ENCODE data around the gene MACROD2. TPM values are rescaled to one million over a fixed set of nuclear protein-coding genes. Genes with fewer than 3 reads are reported as not detected.

The MACROD2 gene
- total RNA-seq, 1 donor from 2014 or later: 2.4 TPM

- no peak overlapping the region for H3K4me2 ChIP-seq (ENCODE audit: low read length)
- no peak overlapping the region for H2AFZ ChIP-seq (ENCODE audit: low read depth, low read length)
- Mint-ChIP-seq H3K27me3 (ENCODE audit: low read depth, unreplicated experiment) (no peaks in the 10 kb centered on the region), H3K4me3 (ENCODE audit: unreplicated experiment) (no peak overlapping the region), H3K9me3 (ENCODE audit: unreplicated experiment) (peaks cover 5% of the 10 kb centered on the region), H3K4me1 (ENCODE audit: low read depth, unreplicated experiment) (no peaks in the 10 kb centered on the region), H3K27ac (ENCODE audit: unreplicated experiment) (no peak overlapping the region), H3K36me3 (ENCODE audit: low read depth, unreplicated experiment) (no peaks in the 10 kb centered on the region)
- no peaks in the 10 kb centered on the region for H3K79me2 ChIP-seq (ENCODE audit: insufficient read depth, low read length)
- no peak overlapping the region for H3K27ac ChIP-seq (ENCODE audit: low read depth, low read length)
- FAIRE-seq (no peak), DNase-seq (ENCODE audit: low read depth) (no peak)
- H3K4me1 ChIP-seq (ENCODE audit: insufficient read depth, low read length): no peaks in the 10 kb centered on the region
- TF ChIP-seq EZH2 (IDR thresholded peaks at IDR 0.05; ENCODE audit: insufficient read depth, low read length) (no peak), CTCF (IDR thresholded peaks at IDR 0.05; ENCODE audit: insufficient read depth, low read depth, low read length) (no peak)
- H3K4me3 ChIP-seq (ENCODE audit: insufficient read depth, low read depth, low read length): no peak overlapping the region
- H3K9me3 ChIP-seq (ENCODE audit: insufficient read depth, low read depth, low read length): no peaks in the 10 kb centered on the region
- no peaks in the 10 kb centered on the region for H3K27me3 ChIP-seq (ENCODE audit: insufficient read depth, low read length)
- no peaks in the 10 kb centered on the region for H4K20me1 ChIP-seq (ENCODE audit: insufficient read depth, low read length)
- H3K36me3 ChIP-seq (ENCODE audit: insufficient read depth, low read length): no peaks in the 10 kb centered on the region
- no peak overlapping the region for H3K9ac ChIP-seq (ENCODE audit: low read length)
These were observed 1697.3 kb downstream of the MACROD2 start for GRCh38 chr20:15692570-15692969.

- H3K36me3 Mint-ChIP-seq (ENCODE audit: low read depth, unreplicated experiment): no peaks in the 10 kb centered on the region
- H3K27ac Mint-ChIP-seq (ENCODE audit: unreplicated experiment): no peak overlapping the region
- no peak overlapping the region for H3K4me3 Mint-ChIP-seq (ENCODE audit: unreplicated experiment)
- Histone ChIP-seq H3K9ac (ENCODE audit: low read length) (no peak overlapping the region), H3K4me3 (ENCODE audit: insufficient read depth, low read depth, low read length) (no peak overlapping the region), H2AFZ (ENCODE audit: low read depth, low read length) (no peak overlapping the region), H3K36me3 (ENCODE audit: insufficient read depth, low read length) (no peaks in the 10 kb centered on the region), H3K79me2 (ENCODE audit: insufficient read depth, low read length) (no peaks in the 10 kb centered on the region), H3K4me2 (ENCODE audit: low read length) (peak overlapping the region; percentile 23), H3K27ac (ENCODE audit: low read depth, low read length) (no peak overlapping the region), H3K9me3 (ENCODE audit: insufficient read depth, low read depth, low read length) (no peaks in the 10 kb centered on the region), H4K20me1 (ENCODE audit: insufficient read depth, low read length) (no peaks in the 10 kb centered on the region), H3K4me1 (ENCODE audit: insufficient read depth, low read length) (peaks cover 8% of the 10 kb centered on the region), H3K27me3 (ENCODE audit: insufficient read depth, low read length) (no peaks in the 10 kb centered on the region)
- FAIRE-seq (no peak), DNase-seq (ENCODE audit: low read depth) (no peak)
- no peaks in the 10 kb centered on the region for H3K27me3 Mint-ChIP-seq (ENCODE audit: low read depth, unreplicated experiment)
- TF ChIP-seq CTCF (IDR thresholded peaks at IDR 0.05; ENCODE audit: insufficient read depth, low read depth, low read length) (no peak), EZH2 (IDR thresholded peaks at IDR 0.05; ENCODE audit: insufficient read depth, low read length) (no peak)
- H3K9me3 Mint-ChIP-seq (ENCODE audit: unreplicated experiment): peaks cover 2% of the 10 kb centered on the region
- peaks cover 5% of the 10 kb centered on the region for H3K4me1 Mint-ChIP-seq (ENCODE audit: low read depth, unreplicated experiment)
These were observed 1704.3 kb downstream of the MACROD2 start for GRCh38 chr20:15699431-15700146.

- no peak overlapping the region for H3K9ac ChIP-seq (ENCODE audit: low read length)
- H3K4me2 ChIP-seq (ENCODE audit: low read length): peak overlapping the region; percentile 23
- no peaks in the 10 kb centered on the region for H3K9me3 Mint-ChIP-seq (ENCODE audit: unreplicated experiment)
- H3K4me1 ChIP-seq (ENCODE audit: insufficient read depth, low read length): peaks cover 8% of the 10 kb centered on the region
- no peaks in the 10 kb centered on the region for H3K27me3 Mint-ChIP-seq (ENCODE audit: low read depth, unreplicated experiment)
- no peak overlapping the region for H3K4me3 Mint-ChIP-seq (ENCODE audit: unreplicated experiment)
- H3K9me3 ChIP-seq (ENCODE audit: insufficient read depth, low read depth, low read length): no peaks in the 10 kb centered on the region
- no peaks in the 10 kb centered on the region for H3K36me3 ChIP-seq (ENCODE audit: insufficient read depth, low read length)
- no peaks in the 10 kb centered on the region for H3K79me2 ChIP-seq (ENCODE audit: insufficient read depth, low read length)
- H2AFZ ChIP-seq (ENCODE audit: low read depth, low read length): no peak overlapping the region
- no peak for DNase-seq (ENCODE audit: low read depth)
- H3K27me3 ChIP-seq (ENCODE audit: insufficient read depth, low read length): no peaks in the 10 kb centered on the region
- no peak for TF ChIP-seq EZH2 (IDR thresholded peaks at IDR 0.05; ENCODE audit: insufficient read depth, low read length)
- no peak for FAIRE-seq
- H4K20me1 ChIP-seq (ENCODE audit: insufficient read depth, low read length): no peaks in the 10 kb centered on the region
- no peak overlapping the region for H3K4me3 ChIP-seq (ENCODE audit: insufficient read depth, low read depth, low read length)
- H3K36me3 Mint-ChIP-seq (ENCODE audit: low read depth, unreplicated experiment): no peaks in the 10 kb centered on the region
- H3K4me1 Mint-ChIP-seq (ENCODE audit: low read depth, unreplicated experiment): peaks cover 5% of the 10 kb centered on the region
- no peak overlapping the region for H3K27ac Mint-ChIP-seq (ENCODE audit: unreplicated experiment)
- H3K27ac ChIP-seq (ENCODE audit: low read depth, low read length): no peak overlapping the region
These were observed 1704.9 kb downstream of the MACROD2 start for GRCh38 chr20:15700147-15700765.
